ENCODE results near the gene EYA4.
A peak's percentile ranks its signal among the peaks of the same experiment; 100 is the strongest.

Gene EYA4

GRCh38 chr6:133478673-133479072 is 237.5 kb downstream of the EYA4 start:
- DNase-seq (ENCODE audit: low read depth) = no peak
- no peak overlapping the region for H3K4me3 ChIP-seq (ENCODE audit: low read depth, low read length)
- TF ChIP-seq CTCF (IDR thresholded peaks at IDR 0.05; ENCODE audit: control insufficient read depth, extremely low read depth, insufficient read depth) = no peak

- DNase-seq (ENCODE audit: low read depth) = no peak
- no peak overlapping the region for H3K4me3 ChIP-seq (ENCODE audit: low read depth, low read length)
- TF ChIP-seq CTCF (IDR thresholded peaks at IDR 0.05; ENCODE audit: control insufficient read depth, extremely low read depth, insufficient read depth) = no peak
These were observed 246.0 kb downstream of the EYA4 start for GRCh38 chr6:133487174-133487573.

GRCh38 chr6:133495205-133495903 is 254.2 kb downstream of the EYA4 start:
- H3K4me3 ChIP-seq (ENCODE audit: low read depth, low read length) = no peak overlapping the region
- no peak for DNase-seq (ENCODE audit: low read depth)
- TF ChIP-seq CTCF (IDR thresholded peaks at IDR 0.05; ENCODE audit: control insufficient read depth, extremely low read depth, insufficient read depth) = no peak

GRCh38 chr6:133499662-133500061 is 258.5 kb downstream of the EYA4 start:
- no peak for TF ChIP-seq CTCF (IDR thresholded peaks at IDR 0.05; ENCODE audit: control insufficient read depth, extremely low read depth, insufficient read depth)
- H3K4me3 ChIP-seq (ENCODE audit: low read depth, low read length) = no peak overlapping the region
- DNase-seq (ENCODE audit: low read depth) = no peak

- no peak for DNase-seq (ENCODE audit: low read depth)
These were observed 260.6 kb downstream of the EYA4 start for GRCh38 chr6:133501675-133502270.

GRCh38 chr6:133502441-133503335 is 261.5 kb downstream of the EYA4 start:
- TF ChIP-seq CTCF (IDR thresholded peaks at IDR 0.05; ENCODE audit: control insufficient read depth, extremely low read depth, insufficient read depth) = no peak
- peak; percentile 7 for DNase-seq (ENCODE audit: low read depth)
- H3K4me3 ChIP-seq (ENCODE audit: low read depth, low read length) = no peak overlapping the region

More at GRCh38 chr6:133501675-133502270, 260.6 kb downstream of the EYA4 start:
- TF ChIP-seq CTCF (IDR thresholded peaks at IDR 0.05; ENCODE audit: control insufficient read depth, extremely low read depth, insufficient read depth) = no peak
- H3K4me3 ChIP-seq (ENCODE audit: low read depth, low read length) = no peak overlapping the region

Measured in LNCaP clone FGC (cell line).